GM18867 (cell line): ENCODE data around the gene MTG2.

Experiments
- ATAC-seq: cut with Tn5 transposase; IDR thresholded peaks from one replicate; pipeline ENCODE4 v1.9.1; 2021; ENCODE audit warnings: mild to moderate bottlenecking, moderate library complexity; ENCODE audit not compliant: unreplicated experiment

MTG2 gene

DNA sequence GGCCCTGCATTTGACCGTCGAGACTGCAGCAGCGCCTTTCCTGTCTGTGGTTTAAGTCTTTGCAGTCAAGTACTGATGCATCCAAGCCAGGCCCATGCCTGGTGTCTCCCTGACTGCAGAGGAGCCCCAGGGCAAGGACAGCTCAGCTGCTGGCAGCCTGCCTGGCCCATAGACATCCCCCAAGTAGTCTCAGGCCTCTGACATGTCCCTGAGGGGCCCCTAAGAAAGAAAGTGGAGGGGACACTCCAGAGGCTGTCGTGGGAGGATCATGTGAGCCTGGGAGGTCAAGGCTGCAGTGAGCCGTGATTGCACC is 19.2 kb downstream of the MTG2 start:
- ATAC-seq, result no peak

DNA sequence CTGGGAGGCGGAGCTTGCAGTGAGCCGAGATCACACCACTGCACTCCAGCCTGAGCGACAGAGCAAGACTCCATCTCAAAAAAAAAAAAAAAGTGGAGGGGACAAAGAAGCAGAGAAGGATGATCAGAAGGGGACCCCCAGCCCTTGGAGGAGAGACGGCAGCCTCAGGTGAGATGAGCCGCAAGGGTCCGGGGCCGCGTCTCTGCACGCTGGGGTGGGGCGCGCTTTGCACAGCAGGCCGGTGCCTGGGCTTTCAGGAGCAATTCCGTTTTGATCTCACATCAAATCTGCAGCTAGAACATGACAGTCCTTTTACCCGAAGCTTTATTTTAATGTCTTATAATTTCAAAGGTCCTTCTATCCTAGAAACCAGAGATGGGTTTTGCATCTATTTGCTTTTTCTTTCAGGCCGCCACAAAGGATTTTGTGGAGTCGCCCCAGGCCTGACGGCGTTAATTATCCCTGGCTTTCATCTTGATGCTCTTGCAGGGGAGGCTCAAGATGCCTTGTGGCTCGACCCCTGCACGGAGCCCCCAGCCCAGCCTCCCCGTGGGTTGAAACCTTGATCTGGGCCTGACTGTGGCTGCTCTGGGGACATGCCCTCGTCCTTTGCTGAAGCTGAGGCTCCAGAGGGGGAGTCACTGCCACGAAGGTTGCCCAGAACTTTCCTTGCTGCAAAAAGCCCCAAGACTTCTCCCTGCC is 20.0 kb downstream of the MTG2 start:
- no peak for ATAC-seq

DNA sequence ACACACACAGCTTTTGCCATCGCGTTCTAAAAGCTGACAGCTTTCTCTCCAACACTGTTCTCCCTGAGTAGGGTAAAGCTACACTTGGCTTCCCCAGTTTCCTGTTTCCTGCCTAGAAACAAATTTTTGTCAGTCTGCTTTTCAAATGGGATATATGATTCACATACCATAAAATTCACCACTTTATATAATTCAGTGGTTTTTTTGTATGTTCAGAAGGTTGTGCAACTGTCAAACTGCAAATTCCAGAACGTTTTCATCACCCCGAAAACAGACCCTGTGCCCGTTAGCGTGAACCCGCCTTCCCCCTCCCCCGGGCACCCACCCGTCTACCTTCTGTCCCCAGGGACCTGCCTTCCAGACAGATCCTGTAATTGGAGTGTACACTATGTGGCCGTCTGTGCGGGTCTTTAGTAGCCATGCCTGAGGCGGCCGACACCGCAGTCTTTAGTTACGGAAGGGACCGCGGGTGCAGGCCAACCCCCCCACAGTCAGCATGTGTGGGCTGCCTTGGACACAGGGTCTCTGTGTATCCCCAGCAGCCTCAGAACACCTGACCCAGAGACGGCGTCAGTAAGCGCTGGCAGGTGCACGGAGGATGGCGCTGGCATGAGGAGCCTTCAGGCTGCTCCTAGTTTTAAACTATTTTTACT is 20.7 kb downstream of the MTG2 start:
- ATAC-seq, result no peak

DNA sequence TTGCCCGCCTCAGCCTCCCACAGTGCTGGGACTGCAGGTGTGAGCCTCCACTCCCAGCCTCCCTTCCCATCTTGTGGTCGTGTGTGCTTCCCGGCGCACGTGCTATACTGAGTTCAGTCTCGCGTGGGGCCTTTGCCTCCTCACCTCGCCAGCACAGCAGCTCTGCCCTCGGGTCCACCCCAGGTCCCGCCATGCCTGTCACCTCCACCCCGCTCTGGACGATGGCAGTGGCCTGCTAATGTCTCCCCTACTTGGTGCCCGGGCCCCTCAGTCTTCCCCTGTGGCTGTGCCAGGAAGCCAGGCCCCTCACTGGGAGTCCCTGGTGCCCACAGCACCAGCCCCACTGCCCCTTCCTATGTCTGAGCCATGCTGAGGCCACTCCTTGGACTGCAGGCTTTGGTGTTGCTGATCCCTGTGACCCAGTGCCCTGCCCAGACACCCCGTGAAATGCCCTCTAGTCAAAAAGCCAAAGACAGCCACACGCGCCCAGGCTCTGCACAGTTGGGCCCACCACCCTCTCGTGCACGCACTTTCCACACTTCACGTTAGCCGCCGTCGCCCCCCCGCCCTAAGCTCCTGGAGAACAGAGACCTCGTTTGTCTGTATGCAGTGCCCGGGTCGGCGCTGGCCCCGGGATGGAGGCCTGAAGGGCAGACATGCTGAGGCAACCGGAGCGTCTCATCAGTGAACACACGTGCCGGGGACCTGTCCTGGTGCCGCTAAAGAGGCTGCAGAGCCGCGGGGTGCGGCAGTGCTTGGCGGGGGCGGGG is 23.0 kb downstream of the MTG2 start:
- ATAC-seq, result no peak

DNA sequence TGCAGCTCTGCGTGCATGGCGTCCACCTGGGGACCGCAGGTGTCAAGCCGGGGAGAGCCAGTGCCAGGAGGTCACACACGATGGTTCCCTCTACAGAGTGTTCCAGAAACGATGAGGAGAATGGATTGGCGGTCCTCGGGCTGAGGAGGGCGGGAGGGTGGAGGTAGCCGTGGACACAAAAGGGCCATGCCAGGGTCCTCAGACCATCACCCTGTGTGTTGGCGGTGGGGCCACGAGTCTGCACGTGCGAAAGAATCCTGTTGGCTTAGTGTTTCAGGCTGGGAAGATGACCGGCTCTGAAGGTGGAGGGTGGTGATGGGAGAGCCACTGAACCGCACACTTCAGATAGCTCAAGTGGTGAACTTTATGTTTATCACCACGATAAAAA is 23.6 kb downstream of the MTG2 start:
- ATAC-seq, result no peak

DNA sequence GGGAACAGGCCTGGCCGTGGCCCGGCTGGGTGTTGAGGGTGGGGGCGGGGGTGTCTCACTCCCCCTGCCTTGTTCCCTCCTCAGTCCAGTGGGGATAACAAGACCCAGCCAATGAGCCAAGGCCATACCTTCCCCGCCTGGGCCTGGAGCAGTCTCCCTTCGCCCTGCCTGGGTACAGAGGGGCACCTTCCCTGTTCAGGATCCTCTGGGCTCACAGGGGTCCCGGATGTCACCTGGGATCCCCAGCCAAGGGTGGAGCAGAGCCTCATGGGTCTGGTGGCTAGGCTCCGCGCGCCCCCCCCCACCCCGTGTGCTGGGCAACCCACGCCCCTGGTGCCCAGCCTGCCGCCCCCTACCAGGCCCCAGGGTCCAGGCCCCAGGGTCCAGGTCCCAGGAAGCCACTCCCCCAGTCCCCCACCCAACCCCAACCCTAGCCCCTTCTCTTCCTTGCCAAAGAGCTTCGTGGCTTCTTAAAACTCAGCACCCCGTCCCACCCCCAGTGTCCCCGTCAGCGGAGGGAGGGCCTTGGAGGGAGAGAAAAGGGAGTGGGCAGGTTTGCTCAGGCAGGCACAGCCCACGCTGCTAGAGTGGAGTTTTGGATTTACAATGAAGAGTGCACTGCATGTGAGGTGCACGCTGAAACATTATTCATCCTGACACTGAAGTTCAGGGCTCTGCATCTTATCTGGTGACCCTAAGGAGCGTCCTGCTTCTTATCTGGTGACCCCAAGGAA is 25.4 kb downstream of the MTG2 start:
- ATAC-seq, result no peak

DNA sequence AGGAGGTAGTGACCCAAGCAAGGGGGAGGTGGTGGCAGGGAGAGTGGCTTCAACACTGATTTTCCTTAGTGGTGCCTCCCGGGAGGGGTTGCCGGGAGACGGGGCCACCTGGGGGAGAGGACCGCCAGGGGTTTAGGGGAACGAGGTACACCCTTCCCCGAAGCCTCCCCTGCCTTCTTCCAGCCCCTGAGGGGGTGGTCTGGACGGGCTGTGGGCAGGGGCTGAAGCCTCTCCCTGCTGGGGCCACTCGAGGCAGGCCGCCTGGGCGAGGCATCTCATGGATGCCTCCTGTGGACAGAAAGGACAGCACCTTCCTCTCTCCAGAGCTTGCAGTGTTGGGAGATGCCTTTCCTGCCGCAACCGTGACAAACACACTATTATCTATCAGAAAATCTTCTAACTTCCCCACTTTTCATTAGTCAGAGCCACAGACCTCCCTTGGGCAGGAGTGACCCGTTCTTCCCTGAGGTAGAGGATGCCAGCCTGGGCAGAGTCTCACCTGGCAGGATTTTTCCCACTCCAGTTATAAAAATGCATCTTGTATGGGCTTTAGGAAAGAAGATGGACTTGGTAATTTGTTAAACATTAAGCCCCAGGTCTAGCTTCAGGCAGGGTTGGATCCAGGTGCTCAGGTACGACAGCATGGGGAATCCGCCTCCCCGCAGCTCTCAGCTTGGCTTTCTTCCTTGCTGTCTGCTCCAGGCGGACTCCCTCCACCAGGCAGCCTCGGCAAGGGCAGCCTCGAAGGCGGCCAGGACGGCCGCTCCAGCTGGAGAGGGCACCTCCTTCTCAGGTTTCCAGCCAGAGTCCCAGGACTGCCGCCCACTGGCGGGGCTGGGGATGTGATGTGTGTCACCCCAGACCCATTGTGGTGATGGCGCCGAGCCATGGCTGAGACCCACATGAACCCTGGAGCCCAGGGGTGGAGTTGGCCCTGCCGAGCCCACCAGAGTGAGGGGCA is 26.2 kb downstream of the MTG2 start:
- ATAC-seq, result no peak

DNA sequence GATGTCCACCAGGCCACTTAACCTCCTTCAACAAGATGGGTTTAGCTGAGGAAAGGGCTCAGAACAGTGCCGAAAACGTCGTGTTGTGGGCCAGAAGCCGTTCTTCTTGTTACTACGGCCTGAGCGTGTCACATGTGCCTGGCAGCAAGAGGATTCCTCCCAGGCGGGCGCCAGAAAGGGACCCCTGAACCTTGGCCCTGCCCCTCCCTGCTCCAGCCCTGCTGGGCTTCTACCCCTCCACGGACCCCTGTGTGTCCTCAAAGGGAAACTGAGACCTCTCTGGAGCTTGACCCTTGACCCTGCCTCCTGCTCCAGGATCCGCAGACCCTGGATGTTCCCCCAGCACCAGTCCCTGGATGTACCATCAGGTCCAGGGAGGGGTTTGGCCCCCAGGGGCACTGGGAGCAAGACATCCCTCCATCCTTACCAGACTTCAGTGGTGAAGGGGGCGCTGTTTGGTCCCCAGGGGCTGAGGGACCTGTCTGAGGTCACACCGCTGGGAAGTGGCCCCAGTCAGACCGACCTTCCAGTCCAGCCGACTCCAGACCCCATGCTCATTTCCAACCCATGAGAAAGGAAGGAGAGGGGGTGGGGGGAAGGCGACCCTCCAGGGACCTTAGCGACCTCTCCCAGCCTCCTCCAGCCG is 27.1 kb downstream of the MTG2 start:
- ATAC-seq, result no peak

DNA sequence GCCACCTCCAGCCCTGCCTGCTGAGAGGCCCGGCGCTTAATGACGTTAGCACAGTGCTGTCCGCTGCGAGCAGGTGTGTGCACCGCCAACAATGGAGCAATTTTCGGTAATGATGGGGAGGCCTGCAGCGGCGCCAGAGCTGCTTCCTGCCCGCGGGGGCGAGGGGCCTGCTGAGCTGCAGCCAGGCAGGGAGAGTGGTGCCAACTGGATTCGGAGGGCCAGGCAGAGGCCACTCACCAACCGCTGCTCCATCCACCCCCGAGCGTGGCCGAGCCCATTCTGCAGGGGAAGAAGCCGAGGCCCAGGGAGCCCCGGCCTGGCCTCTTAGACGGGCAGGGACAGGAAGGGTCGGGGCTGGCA is 27.6 kb downstream of the MTG2 start:
- no peak for ATAC-seq

DNA sequence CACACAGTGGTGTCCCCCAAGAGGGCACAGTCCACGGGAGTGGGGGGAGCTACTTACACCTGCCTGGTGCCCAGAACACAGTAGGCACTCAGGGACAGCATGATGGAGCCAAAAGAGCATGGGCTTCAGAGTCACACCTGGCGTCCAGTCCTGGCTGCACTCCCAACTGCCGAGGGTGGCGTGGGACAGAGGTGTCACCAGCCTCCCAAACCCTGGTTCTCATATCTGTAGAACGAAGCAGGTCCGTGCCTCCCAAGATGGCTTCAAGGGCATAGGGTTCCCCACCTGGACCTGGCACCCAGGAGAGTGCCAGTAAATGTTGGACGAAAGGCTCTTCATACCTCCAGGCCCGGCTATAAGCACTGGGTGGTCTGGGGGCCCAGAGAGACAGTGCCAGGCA is 28.4 kb downstream of the MTG2 start:
- no peak for ATAC-seq

DNA sequence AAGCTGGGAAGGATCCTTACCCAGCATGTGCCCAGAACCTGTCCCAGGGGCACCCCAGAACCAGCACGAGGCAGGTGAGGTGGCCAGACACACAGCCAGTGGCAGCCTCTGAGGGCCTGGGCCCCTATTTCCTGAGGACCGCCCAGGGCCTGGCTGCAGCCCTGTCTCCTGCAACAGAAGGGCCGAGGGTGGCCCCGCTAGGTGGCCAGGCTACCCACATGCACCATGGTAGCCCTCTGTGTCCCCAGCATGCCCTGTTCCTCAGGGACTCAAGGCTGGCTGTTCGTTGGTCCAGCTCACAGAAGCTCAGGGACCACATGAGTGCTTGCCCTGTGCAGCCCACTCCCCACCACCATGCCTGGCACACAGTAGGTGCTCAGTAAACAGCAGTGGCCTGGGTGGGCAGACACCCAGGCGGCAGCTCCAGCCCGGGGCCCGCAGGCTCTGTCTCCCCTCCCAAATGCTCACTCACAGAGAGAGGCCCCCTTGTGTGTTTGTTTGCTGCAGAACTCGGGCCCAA is 29.0 kb downstream of the MTG2 start:
- ATAC-seq, result no peak

DNA sequence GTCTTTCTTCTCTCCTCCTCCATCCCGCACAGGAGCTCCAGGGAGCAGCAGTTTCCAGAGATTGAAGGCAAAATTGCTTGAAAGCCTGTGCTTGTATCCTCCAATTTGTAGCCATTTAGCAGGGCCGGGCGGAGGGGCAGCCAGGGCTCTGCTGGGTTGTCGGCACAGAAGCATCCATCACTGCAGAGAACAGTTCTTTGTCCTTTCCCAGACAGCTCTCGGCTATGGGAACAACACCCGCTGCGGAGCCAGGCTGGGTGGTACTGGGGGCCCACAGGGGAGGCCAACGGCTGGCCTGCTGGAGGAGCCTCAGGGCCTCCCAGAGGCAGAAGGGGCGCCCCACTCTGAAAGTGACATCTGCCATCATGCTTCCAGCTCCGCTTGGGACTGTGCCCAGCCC is 29.5 kb downstream of the MTG2 start:
- ATAC-seq, result no peak

DNA sequence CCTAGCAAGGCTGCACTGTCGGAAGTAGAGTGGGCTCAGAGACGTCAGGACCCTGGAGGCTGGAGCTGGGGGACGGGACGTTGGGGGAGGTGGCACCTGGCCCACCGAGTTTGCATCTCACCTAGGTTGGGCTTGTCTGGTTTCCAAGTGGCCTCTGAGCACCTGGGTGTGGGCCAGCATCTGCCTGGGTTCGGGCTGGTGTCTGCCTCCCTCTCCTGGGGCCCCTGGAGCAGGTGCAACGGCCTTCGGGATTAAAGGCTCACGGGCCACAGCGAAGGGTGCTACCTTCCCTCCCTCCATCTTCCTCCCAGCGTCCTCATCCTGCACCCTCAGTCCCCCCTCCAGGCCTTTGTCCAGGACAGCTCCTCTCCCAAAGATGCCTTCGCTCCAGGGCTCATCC is 31.2 kb downstream of the MTG2 start:
- no peak for ATAC-seq

DNA sequence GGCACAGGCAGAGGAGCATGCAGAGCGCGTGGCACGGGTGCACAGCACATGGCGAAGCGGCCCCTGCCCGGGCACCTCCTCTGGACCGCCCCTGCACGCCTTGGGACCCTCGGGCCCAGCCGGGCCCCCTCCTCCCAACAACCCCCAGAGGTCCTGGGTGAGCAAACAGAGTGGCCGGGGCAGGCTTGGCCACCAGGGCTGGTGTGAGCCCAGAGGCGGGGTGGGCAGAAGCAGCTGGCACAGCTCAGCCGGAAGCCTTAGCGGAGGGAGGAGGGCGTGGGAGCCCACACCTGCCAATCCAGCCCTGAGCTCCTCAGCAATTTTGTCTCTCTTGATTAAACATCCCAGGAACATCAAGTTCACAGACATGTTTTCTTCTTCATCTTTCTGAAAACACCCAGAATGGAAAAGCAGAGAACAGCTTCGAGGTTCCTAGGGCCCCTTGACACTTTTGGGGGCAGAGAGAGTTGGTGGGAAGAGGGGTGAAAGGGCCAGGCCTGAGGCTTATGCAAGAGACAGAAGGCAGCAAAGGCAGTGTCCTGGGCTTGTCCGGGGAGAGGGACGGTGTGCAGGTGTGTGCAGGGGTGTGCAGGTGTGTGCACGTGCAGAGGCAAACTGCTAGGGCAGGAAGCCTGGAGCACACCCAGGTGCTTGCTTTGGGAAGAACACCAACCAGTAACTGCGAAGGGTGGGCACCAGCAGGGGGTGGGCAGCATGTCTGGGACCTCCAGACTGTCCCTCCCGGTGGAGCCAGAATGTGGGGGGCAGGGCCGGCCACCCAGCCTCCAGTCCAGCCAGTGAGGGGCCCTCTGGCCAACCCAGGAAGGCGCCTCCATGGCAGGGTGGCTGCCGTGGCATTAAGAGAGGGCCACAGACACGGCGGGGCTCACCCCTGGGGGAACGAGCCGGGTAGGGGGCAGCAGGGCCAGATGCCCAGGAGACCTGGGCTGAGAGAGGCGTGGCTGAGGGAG is 32.5 kb downstream of the MTG2 start:
- ATAC-seq, result no peak

DNA sequence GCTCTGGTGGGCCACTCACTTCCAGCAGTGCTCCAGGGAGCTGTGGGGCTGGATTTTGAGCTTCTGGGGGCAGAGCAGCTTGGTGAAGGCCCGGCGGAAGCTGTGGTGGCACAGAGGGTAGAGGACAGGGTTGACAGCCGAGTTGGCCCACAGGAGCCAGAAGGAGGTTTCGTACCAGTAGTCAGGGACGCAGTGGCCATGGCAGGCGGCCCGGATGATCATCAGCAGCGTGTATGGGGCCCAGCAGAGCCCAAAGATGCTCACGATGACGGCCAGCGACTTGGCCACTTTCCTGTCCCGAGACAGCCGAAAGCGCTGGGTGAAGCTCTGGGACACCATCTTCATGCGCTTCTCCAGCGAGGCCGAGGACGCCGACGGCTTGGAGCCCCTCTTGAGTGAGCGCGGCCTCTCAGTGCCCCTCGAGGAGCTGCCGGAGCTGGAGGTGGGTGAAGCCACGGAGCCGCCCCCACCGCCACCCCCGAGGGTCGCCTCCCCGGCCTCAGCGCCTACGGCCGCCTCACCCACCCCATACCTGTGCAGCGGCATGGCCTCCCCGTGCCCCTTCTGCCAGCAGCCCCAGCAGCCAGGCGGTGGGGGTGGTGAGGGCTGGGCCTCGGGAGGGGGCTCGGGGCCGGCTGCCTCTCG is 33.3 kb downstream of the MTG2 start:
- no peak for ATAC-seq

DNA sequence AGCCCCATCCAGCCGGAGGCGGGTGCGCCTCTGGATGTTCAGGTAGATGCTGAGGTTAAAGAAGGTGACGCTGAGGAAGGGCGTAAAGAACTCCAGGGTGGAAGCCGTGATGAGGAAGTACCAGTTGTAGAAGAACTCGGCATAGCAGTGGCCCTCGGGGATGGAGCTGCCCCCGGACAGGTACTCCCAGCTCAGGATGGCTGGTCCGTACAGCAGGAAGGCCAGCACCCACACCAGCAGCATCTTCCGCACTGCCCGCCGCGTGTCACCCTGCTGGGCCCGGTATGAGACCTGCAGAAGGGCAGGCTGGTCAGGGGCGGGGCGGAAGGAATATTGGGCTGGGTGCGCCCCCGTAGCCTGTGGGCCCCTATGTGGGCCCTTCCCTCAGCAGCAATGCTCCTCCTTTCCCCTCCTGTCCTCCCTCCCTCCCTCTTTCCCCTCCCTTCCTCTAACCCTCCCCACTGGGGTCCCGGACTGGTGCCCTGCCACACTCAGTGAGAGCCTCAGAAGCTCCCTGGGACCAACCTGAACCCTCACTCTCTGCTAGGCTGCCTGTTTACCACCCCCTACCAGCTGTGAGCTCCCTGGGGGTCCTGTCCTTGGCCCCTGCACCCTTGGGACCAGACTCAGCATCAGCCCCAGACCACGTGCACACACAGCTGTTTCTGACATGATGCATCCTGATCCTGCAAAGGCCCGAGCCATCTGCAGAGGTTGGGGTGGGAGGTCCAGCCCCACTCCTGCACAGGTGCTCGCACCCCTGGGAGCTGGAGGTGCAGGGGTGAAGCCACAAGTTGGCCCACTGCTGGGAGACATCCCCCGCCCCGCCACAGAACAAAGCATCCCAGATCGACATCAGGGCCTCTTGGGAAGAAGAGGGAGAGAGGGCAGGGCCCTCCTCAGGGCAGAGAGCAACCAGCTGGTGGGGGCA is 34.1 kb downstream of the MTG2 start:
- ATAC-seq, result no peak
